HL-60 (cell line): ENCODE data around the gene DYNC1LI1.

ENCODE experiments used
- DNase-seq, 2 experiments: peaks; one replicate each; pipeline ENCODE4 v3.0.0-alpha.2; 2010 to 2020; ENCODE audit warnings: low read depth in 1 of 2, low spot score in 1 of 2
- H3K27ac ChIP-seq: fragments of 250-450 bp; sonication (Bioruptor Pico); replicated peaks from 2 replicates; pipeline ENCODE4 v1.5.1; 2020; ENCODE audit warnings: mild to moderate bottlenecking, moderate library complexity
- H3K27me3 ChIP-seq: fragments of 250-450 bp; sonication (Bioruptor Pico); 2 replicates; pipeline ENCODE4 v1.5.1; 2021; ENCODE audit warnings: mild to moderate bottlenecking, moderate library complexity; ENCODE audit not compliant: insufficient read depth, poor library complexity, severe bottlenecking
- H3K4me3 ChIP-seq: replicated peaks from 2 replicates; pipeline ENCODE4 v1.5.1; 2011; ENCODE audit warnings: mild to moderate bottlenecking, control low read depth, low read length; ENCODE audit not compliant: insufficient read depth
- GABPA ChIP-seq: IDR thresholded peaks from 2 replicates; pipeline ENCODE4 v1.6.1; 2012; ENCODE audit warnings: low read depth
- POLR2AphosphoS5 ChIP-seq: IDR thresholded peaks from 2 replicates; pipeline ENCODE4 v1.6.1; 2012; ENCODE audit warnings: low read depth
- REST ChIP-seq: IDR thresholded peaks from 2 replicates; pipeline ENCODE4 v1.6.1; 2012; ENCODE audit warnings: low read depth; ENCODE audit not compliant: insufficient replicate concordance
- SPI1 ChIP-seq: IDR thresholded peaks from 2 replicates; pipeline ENCODE4 v1.6.1; 2012; ENCODE audit warnings: low read depth, mild to moderate bottlenecking, borderline replicate concordance
- TF ChIP-seq, protein P1 (sequence below): IDR thresholded peaks from one replicate; pipeline ENCODE4 v1.5.1; 2011; ENCODE audit warnings: low read length, control low read depth, inconsistent platforms; ENCODE audit not compliant: insufficient read depth

The DYNC1LI1 gene

GRCh38 chr3:32488474-32489008, 82.1 kb downstream of the DYNC1LI1 start:
- TF ChIP-seq, protein P1, sequence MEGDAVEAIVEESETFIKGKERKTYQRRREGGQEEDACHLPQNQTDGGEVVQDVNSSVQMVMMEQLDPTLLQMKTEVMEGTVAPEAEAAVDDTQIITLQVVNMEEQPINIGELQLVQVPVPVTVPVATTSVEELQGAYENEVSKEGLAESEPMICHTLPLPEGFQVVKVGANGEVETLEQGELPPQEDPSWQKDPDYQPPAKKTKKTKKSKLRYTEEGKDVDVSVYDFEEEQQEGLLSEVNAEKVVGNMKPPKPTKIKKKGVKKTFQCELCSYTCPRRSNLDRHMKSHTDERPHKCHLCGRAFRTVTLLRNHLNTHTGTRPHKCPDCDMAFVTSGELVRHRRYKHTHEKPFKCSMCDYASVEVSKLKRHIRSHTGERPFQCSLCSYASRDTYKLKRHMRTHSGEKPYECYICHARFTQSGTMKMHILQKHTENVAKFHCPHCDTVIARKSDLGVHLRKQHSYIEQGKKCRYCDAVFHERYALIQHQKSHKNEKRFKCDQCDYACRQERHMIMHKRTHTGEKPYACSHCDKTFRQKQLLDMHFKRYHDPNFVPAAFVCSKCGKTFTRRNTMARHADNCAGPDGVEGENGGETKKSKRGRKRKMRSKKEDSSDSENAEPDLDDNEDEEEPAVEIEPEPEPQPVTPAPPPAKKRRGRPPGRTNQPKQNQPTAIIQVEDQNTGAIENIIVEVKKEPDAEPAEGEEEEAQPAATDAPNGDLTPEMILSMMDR: no peak
- TF ChIP-seq GABPA: no peak
- no peak for TF ChIP-seq SPI1
- Histone ChIP-seq H3K27ac (no peak overlapping the region), H3K27me3 (no peaks in the 10 kb centered on the region), H3K4me3 (no peak overlapping the region)
- no peak for DNase-seq

- no peak for DNase-seq
- no peak for TF ChIP-seq REST
- no peak for TF ChIP-seq POLR2AphosphoS5
- TF ChIP-seq SPI1: no peak
- TF ChIP-seq, protein P1: no peak
- no peak for TF ChIP-seq GABPA
- Histone ChIP-seq H3K27ac (no peak overlapping the region), H3K4me3 (no peak overlapping the region), H3K27me3 (no peaks in the 10 kb centered on the region)
These were observed 82.7 kb downstream of the DYNC1LI1 start for GRCh38 chr3:32487781-32488473.

DNA sequence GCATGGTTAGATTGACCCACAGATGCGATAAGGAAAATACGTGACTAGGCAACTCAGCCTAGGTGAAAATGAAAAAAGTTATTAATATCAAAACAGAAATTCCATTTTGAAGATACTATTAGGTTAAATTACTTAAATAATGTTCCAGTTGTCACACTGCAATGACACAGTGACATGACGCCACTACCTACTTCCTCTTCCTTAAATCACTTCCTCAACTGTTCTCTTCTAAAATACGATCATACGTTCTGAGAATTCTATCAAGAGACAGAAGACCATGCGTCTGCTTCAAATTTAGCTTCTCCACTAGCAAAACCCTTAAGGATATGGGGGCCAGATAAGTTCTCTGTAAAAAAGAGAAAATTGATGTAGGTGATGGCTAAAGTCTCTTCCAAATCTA, 86.2 kb downstream of the DYNC1LI1 start:
- H3K27ac ChIP-seq: peak overlapping the region; percentile 67

GRCh38 chr3:32483772-32484171, 86.9 kb downstream of the DYNC1LI1 start:
- H3K27me3 ChIP-seq: no peaks in the 10 kb centered on the region
- TF ChIP-seq GABPA (no peak), POLR2AphosphoS5 (no peak), REST (no peak), SPI1 (no peak)
- TF ChIP-seq, protein P1: no peak
- no peak overlapping the region for H3K4me3 ChIP-seq
- DNase-seq: no peak
- peak overlapping the region; percentile 67 for H3K27ac ChIP-seq

More for the DNA sequence above, 86.2 kb downstream of the DYNC1LI1 start:
- TF ChIP-seq SPI1 (peak; percentile 98), GABPA (peak; percentile 49)
- TF ChIP-seq, protein P1: no peak
- no peak overlapping the region for H3K4me3 ChIP-seq
- no peaks in the 10 kb centered on the region for H3K27me3 ChIP-seq
- peak; percentile 58 to 68 for DNase-seq
